GM19452 (cell line): ENCODE measurements around the gene INO80E.
"Not testable (repeated sequence)": the region's sequence is repeated elsewhere in the genome, so short reads cannot be mapped to it uniquely, and the experiment has no call there.

Source experiments
- ATAC-seq: cut with Tn5 transposase; IDR thresholded peaks from one replicate; pipeline ENCODE4 v1.9.1; 2021; ENCODE audit not compliant: unreplicated experiment

Gene INO80E

GRCh38 chr16:30030011-30030685, 34.1 kb downstream of the INO80E start:
- no peak for ATAC-seq

- ATAC-seq, result no peak
Measured at GRCh38 chr16:30030841-30031413, 34.9 kb downstream of the INO80E start, which contains the start of gene TLCD3B. Gene TLCD3B (minus strand): TSS chr16:30031271. CDS start chr16:30030527, 744 bp downstream.

GRCh38 chr16:30031477-30031918, 35.5 kb downstream of the INO80E start:
- no peak for ATAC-seq

GRCh38 chr16:30032083-30032819, 36.2 kb downstream of the INO80E start:
- ATAC-seq, result no peak

- ATAC-seq, result no peak
Measured at GRCh38 chr16:30033270-30033669, 37.2 kb downstream of the INO80E start.

- no peak for ATAC-seq
Measured at GRCh38 chr16:30040221-30040620, 44.2 kb downstream of the INO80E start.

- not testable (repeated sequence) for ATAC-seq
Measured at GRCh38 chr16:30040690-30041089, 44.6 kb downstream of the INO80E start.

GRCh38 chr16:30041841-30042240, 45.8 kb downstream of the INO80E start:
- ATAC-seq, result no peak

- no peak for ATAC-seq
Measured at GRCh38 chr16:30046178-30046577, 50.1 kb downstream of the INO80E start.

- ATAC-seq, result no peak
Measured at GRCh38 chr16:30046588-30046987, 50.5 kb downstream of the INO80E start.

- no peak for ATAC-seq
Measured at GRCh38 chr16:30049871-30050270, 53.8 kb downstream of the INO80E start.

GRCh38 chr16:30051518-30051917, 55.5 kb downstream of the INO80E start:
- no peak for ATAC-seq

- ATAC-seq, result peak; percentile 73
Measured at GRCh38 chr16:30052671-30053372, 56.8 kb downstream of the INO80E start.

- no peak for ATAC-seq
Measured at GRCh38 chr16:30053376-30054015, 57.5 kb downstream of the INO80E start.

- ATAC-seq, result no peak
Measured at GRCh38 chr16:30054451-30054850, 58.4 kb downstream of the INO80E start.

- ATAC-seq, result no peak
Measured at GRCh38 chr16:30054959-30055553, 59.0 kb downstream of the INO80E start.
